ENCODE measurements around the gene SCNN1G.

DNA sequence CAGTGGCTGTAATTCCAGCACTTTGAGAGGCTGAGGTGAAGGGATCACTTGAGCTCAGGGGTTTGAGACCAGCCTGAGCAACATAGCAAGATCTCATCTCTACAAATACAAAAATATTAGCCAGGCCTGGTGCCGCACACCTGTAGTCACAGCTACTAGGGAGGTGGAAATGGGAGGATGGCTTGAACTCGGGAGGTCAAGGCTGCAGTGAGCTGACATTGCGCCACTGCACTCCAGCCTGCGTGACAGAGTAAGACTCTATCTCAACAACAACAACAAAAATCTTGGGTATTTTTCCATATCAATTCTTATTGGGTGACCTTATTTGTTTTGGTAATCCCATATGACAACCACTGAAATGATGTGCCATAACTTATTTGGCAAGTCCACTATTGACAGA is 52.6 kb downstream of the SCNN1G start:
- TF ChIP-seq, protein P1, sequence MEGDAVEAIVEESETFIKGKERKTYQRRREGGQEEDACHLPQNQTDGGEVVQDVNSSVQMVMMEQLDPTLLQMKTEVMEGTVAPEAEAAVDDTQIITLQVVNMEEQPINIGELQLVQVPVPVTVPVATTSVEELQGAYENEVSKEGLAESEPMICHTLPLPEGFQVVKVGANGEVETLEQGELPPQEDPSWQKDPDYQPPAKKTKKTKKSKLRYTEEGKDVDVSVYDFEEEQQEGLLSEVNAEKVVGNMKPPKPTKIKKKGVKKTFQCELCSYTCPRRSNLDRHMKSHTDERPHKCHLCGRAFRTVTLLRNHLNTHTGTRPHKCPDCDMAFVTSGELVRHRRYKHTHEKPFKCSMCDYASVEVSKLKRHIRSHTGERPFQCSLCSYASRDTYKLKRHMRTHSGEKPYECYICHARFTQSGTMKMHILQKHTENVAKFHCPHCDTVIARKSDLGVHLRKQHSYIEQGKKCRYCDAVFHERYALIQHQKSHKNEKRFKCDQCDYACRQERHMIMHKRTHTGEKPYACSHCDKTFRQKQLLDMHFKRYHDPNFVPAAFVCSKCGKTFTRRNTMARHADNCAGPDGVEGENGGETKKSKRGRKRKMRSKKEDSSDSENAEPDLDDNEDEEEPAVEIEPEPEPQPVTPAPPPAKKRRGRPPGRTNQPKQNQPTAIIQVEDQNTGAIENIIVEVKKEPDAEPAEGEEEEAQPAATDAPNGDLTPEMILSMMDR (IDR thresholded peaks at IDR 0.05): no peak
- TF ChIP-seq POLR2A (IDR thresholded peaks at IDR 0.05): no peak
